H1 (cell line): Measurements from ENCODE around the gene SLC5A12.

Experiments
- EP300 ChIP-seq, 2 experiments: IDR thresholded peaks; 1 replicate in 1 of 2; 2 replicates in 1 of 2; pipeline ENCODE4 v1.6.1; 2011 to 2012; ENCODE audit warnings: low read depth in 2 of 2, low read length in 2 of 2, mild to moderate bottlenecking in 2 of 2, borderline replicate concordance in 1 of 2, inconsistent platforms in 1 of 2, moderate library complexity in 1 of 2
- SIRT6 ChIP-seq: IDR thresholded peaks from one replicate; pipeline ENCODE4 v1.7.1; 2012; ENCODE audit warnings: low read length, inconsistent platforms
- TF ChIP-seq, protein P1 (sequence below): fragments of 300-600 bp; sonication (generic); IDR thresholded peaks from 2 replicates; pipeline ENCODE4 v1.7.1; 2012; ENCODE audit warnings: low read length, moderate library complexity, mild to moderate bottlenecking, inconsistent platforms; ENCODE audit not compliant: insufficient replicate concordance

DNA sequence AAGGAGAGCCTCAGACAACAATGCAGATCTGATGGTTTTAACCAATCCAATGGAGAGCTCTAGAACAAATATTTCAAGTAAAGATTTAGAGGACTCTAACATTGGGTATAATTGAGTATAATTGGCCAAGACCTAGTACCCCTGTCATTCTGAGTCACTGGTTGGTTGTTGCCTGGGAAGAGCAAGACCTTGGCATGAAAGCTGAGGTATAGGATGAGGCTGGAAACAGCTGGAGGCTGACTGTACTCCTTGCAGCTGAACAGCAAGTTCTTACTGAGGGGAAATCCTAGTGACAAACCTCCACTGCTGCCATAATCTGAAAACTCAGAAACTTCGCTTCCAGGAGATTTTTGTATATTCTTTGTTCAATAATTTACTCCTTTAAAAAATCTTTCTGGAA lies 95.5 kb downstream of the SLC5A12 start:
- TF ChIP-seq EP300 (IDR thresholded peaks at IDR 0.05; ENCODE audit: borderline replicate concordance in 1 of 2, low read depth in 2 of 2, low read length in 2 of 2), result no peak
- TF ChIP-seq SIRT6, result no peak
- TF ChIP-seq, protein P1, sequence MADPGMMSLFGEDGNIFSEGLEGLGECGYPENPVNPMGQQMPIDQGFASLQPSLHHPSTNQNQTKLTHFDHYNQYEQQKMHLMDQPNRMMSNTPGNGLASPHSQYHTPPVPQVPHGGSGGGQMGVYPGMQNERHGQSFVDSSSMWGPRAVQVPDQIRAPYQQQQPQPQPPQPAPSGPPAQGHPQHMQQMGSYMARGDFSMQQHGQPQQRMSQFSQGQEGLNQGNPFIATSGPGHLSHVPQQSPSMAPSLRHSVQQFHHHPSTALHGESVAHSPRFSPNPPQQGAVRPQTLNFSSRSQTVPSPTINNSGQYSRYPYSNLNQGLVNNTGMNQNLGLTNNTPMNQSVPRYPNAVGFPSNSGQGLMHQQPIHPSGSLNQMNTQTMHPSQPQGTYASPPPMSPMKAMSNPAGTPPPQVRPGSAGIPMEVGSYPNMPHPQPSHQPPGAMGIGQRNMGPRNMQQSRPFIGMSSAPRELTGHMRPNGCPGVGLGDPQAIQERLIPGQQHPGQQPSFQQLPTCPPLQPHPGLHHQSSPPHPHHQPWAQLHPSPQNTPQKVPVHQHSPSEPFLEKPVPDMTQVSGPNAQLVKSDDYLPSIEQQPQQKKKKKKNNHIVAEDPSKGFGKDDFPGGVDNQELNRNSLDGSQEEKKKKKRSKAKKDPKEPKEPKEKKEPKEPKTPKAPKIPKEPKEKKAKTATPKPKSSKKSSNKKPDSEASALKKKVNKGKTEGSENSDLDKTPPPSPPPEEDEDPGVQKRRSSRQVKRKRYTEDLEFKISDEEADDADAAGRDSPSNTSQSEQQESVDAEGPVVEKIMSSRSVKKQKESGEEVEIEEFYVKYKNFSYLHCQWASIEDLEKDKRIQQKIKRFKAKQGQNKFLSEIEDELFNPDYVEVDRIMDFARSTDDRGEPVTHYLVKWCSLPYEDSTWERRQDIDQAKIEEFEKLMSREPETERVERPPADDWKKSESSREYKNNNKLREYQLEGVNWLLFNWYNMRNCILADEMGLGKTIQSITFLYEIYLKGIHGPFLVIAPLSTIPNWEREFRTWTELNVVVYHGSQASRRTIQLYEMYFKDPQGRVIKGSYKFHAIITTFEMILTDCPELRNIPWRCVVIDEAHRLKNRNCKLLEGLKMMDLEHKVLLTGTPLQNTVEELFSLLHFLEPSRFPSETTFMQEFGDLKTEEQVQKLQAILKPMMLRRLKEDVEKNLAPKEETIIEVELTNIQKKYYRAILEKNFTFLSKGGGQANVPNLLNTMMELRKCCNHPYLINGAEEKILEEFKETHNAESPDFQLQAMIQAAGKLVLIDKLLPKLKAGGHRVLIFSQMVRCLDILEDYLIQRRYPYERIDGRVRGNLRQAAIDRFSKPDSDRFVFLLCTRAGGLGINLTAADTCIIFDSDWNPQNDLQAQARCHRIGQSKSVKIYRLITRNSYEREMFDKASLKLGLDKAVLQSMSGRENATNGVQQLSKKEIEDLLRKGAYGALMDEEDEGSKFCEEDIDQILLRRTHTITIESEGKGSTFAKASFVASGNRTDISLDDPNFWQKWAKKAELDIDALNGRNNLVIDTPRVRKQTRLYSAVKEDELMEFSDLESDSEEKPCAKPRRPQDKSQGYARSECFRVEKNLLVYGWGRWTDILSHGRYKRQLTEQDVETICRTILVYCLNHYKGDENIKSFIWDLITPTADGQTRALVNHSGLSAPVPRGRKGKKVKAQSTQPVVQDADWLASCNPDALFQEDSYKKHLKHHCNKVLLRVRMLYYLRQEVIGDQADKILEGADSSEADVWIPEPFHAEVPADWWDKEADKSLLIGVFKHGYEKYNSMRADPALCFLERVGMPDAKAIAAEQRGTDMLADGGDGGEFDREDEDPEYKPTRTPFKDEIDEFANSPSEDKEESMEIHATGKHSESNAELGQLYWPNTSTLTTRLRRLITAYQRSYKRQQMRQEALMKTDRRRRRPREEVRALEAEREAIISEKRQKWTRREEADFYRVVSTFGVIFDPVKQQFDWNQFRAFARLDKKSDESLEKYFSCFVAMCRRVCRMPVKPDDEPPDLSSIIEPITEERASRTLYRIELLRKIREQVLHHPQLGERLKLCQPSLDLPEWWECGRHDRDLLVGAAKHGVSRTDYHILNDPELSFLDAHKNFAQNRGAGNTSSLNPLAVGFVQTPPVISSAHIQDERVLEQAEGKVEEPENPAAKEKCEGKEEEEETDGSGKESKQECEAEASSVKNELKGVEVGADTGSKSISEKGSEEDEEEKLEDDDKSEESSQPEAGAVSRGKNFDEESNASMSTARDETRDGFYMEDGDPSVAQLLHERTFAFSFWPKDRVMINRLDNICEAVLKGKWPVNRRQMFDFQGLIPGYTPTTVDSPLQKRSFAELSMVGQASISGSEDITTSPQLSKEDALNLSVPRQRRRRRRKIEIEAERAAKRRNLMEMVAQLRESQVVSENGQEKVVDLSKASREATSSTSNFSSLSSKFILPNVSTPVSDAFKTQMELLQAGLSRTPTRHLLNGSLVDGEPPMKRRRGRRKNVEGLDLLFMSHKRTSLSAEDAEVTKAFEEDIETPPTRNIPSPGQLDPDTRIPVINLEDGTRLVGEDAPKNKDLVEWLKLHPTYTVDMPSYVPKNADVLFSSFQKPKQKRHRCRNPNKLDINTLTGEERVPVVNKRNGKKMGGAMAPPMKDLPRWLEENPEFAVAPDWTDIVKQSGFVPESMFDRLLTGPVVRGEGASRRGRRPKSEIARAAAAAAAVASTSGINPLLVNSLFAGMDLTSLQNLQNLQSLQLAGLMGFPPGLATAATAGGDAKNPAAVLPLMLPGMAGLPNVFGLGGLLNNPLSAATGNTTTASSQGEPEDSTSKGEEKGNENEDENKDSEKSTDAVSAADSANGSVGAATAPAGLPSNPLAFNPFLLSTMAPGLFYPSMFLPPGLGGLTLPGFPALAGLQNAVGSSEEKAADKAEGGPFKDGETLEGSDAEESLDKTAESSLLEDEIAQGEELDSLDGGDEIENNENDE, result no peak
